SU-DHL-6 (cell line): ENCODE measurements around the gene CERS6.

Experiments used
- H2AFZ ChIP-seq: fragments of 200-600 bp; sonication (generic); 2 replicates; pipeline ENCODE4 v1.6.1; 2014; ENCODE audit warnings: low read depth, mild to moderate bottlenecking, moderate library complexity, mixed read lengths, antibody characterized with exemption, low read length; ENCODE audit not compliant: severe bottlenecking
- H3F3A ChIP-seq: fragments of 200-600 bp; shearing (Covaris generic); 2 replicates; pipeline ENCODE4 v1.6.0; 2016; ENCODE audit warnings: antibody characterized with exemption, mild to moderate bottlenecking; ENCODE audit not compliant: insufficient read depth
- H3K27ac ChIP-seq: fragments of 200-600 bp; sonication (generic); 2 replicates; pipeline ENCODE4 v1.5.1; 2016; ENCODE audit warnings: low read depth, mild to moderate bottlenecking, low read length, moderate library complexity, mixed read lengths
- H3K27me3 ChIP-seq: fragments of 200-600 bp; sonication (generic), shearing (Covaris generic); 2 replicates; pipeline ENCODE4 v1.6.0; 2014; ENCODE audit warnings: mild to moderate bottlenecking, low read length
- H3K36me3 ChIP-seq: fragments of 200-600 bp; sonication (generic); 2 replicates; pipeline ENCODE4 v1.6.1; 2014; ENCODE audit warnings: mild to moderate bottlenecking, low read length, mixed read lengths
- H3K4me2 ChIP-seq: fragments of 300-600, 200-600 bp; shearing (Covaris generic), sonication (generic); 2 replicates; pipeline ENCODE4 v1.6.0; 2014; ENCODE audit warnings: low read length, low read depth, mild to moderate bottlenecking; ENCODE audit not compliant: poor library complexity, severe bottlenecking
- H3K4me3 ChIP-seq: fragments of 200-600 bp; sonication (generic); 2 replicates; pipeline ENCODE4 v1.5.1; 2014; ENCODE audit warnings: antibody characterized with exemption, low read length, mild to moderate bottlenecking, mixed read lengths; ENCODE audit not compliant: insufficient read depth, poor library complexity, severe bottlenecking
- H3K79me2 ChIP-seq: fragments of 200-600 bp; sonication (generic); 2 replicates; pipeline ENCODE4 v1.6.1; 2014; ENCODE audit warnings: mild to moderate bottlenecking, low read length, moderate library complexity; ENCODE audit not compliant: insufficient read depth
- H3K9ac ChIP-seq: fragments of 200-600 bp; sonication (generic); 2 replicates; pipeline ENCODE4 v1.7.0; 2014; ENCODE audit warnings: mild to moderate bottlenecking, low read length
- H3K9me2 ChIP-seq: fragments of 200-600 bp; sonication (generic); replicated peaks from 2 replicates; pipeline ENCODE4 v1.6.1; 2014; ENCODE audit warnings: low read length; ENCODE audit not compliant: insufficient read depth
- H3K9me3 ChIP-seq: fragments of 200-600 bp; sonication (generic); 2 replicates; pipeline ENCODE4 v1.6.1; 2014; ENCODE audit warnings: low read length, mixed read lengths; ENCODE audit not compliant: insufficient read depth
- H4K20me1 ChIP-seq: fragments of 200-600 bp; sonication (generic); 2 replicates; pipeline ENCODE4 v1.6.1; 2014; ENCODE audit warnings: low read depth, mild to moderate bottlenecking, antibody characterized with exemption, low read length, moderate library complexity, mixed read lengths
- CTCF ChIP-seq: fragments of 200-600 bp; sonication (generic); IDR thresholded peaks from one replicate; pipeline ENCODE4 v1.5.1; 2017; ENCODE audit warnings: antibody characterized with exemption, mild to moderate bottlenecking, low read length, moderate library complexity; ENCODE audit not compliant: insufficient read depth, poor library complexity, severe bottlenecking
- EZH2phosphoT487 ChIP-seq: fragments of 200-600 bp; sonication (generic), shearing (Covaris generic); conservative IDR thresholded peaks from 2 replicates; pipeline ENCODE4 v1.6.1; 2018; ENCODE audit warnings: mild to moderate bottlenecking, antibody characterized with exemption, low read length, moderate library complexity, mixed read lengths

The CERS6 gene

GRCh38 chr2:168561991-168562390 is 105.9 kb downstream of the CERS6 start:
- Histone ChIP-seq H3F3A (no peaks in the 10 kb centered on the region), H3K9ac (no peak overlapping the region), H3K9me2 (no peaks in the 10 kb centered on the region), H3K27ac (no peak overlapping the region), H3K36me3 (no peaks in the 10 kb centered on the region), H4K20me1 (no peaks in the 10 kb centered on the region), H3K4me3 (no peak overlapping the region), H3K79me2 (no peaks in the 10 kb centered on the region), H3K9me3 (no peaks in the 10 kb centered on the region), H2AFZ (no peak overlapping the region), H3K4me2 (no peak overlapping the region), H3K27me3 (no peaks in the 10 kb centered on the region)
- no peak for TF ChIP-seq CTCF
- no peak for TF ChIP-seq EZH2phosphoT487

- H3K36me3 ChIP-seq, result no peaks in the 10 kb centered on the region
- H3K27me3 ChIP-seq, result no peaks in the 10 kb centered on the region
- no peak overlapping the region for H3K4me2 ChIP-seq
- H3K27ac ChIP-seq, result no peak overlapping the region
- H3F3A ChIP-seq, result no peaks in the 10 kb centered on the region
- no peaks in the 10 kb centered on the region for H3K9me2 ChIP-seq
- H3K9ac ChIP-seq, result no peak overlapping the region
- no peaks in the 10 kb centered on the region for H4K20me1 ChIP-seq
- no peak overlapping the region for H2AFZ ChIP-seq
- no peaks in the 10 kb centered on the region for H3K79me2 ChIP-seq
- no peak for TF ChIP-seq CTCF
- no peak for TF ChIP-seq EZH2phosphoT487
- H3K4me3 ChIP-seq, result no peak overlapping the region
- no peaks in the 10 kb centered on the region for H3K9me3 ChIP-seq
Observed at GRCh38 chr2:168562971-168563370, 106.9 kb downstream of the CERS6 start.

- Histone ChIP-seq H3K9me2 (no peaks in the 10 kb centered on the region), H3K4me2 (no peak overlapping the region), H4K20me1 (no peaks in the 10 kb centered on the region), H3K9ac (no peak overlapping the region), H2AFZ (no peak overlapping the region), H3K4me3 (no peak overlapping the region), H3K27ac (no peak overlapping the region), H3K79me2 (no peaks in the 10 kb centered on the region), H3F3A (no peaks in the 10 kb centered on the region), H3K36me3 (no peaks in the 10 kb centered on the region), H3K9me3 (no peaks in the 10 kb centered on the region), H3K27me3 (no peaks in the 10 kb centered on the region)
- TF ChIP-seq CTCF, result no peak
- no peak for TF ChIP-seq EZH2phosphoT487
Observed at GRCh38 chr2:168564641-168565040, 108.6 kb downstream of the CERS6 start.

GRCh38 chr2:168565112-168565511 is 109.0 kb downstream of the CERS6 start:
- H3K27ac ChIP-seq, result no peak overlapping the region
- no peaks in the 10 kb centered on the region for H3F3A ChIP-seq
- H3K9ac ChIP-seq, result no peak overlapping the region
- no peaks in the 10 kb centered on the region for H3K9me3 ChIP-seq
- no peak overlapping the region for H3K4me2 ChIP-seq
- no peaks in the 10 kb centered on the region for H4K20me1 ChIP-seq
- no peak overlapping the region for H2AFZ ChIP-seq
- H3K79me2 ChIP-seq, result no peaks in the 10 kb centered on the region
- H3K4me3 ChIP-seq, result no peak overlapping the region
- H3K9me2 ChIP-seq, result no peaks in the 10 kb centered on the region
- H3K27me3 ChIP-seq, result no peaks in the 10 kb centered on the region
- H3K36me3 ChIP-seq, result no peaks in the 10 kb centered on the region
- TF ChIP-seq EZH2phosphoT487, result no peak
- TF ChIP-seq CTCF, result no peak
